Astrocyte (in vitro differentiated cells and primary cell): Measurements from ENCODE around the gene MEX3C. TPM values are rescaled to one million over a fixed set of nuclear protein-coding genes. Genes with fewer than 3 reads are reported as not detected.
A peak's percentile ranks its signal among the peaks of the same experiment; 100 is the strongest.

Experiments
- DNase-seq: peaks from one replicate; pipeline ENCODE4 v3.0.0-alpha.2; 2010; ENCODE audit warnings: low read depth
- FAIRE-seq: peaks from 2 replicates; lab custom pipeline; 2011; peaks lifted over from hg19 to GRCh38; lab: Jason Lieb, UNC
- H2AFZ ChIP-seq: 2 replicates; pipeline ENCODE4 v1.6.0; 2012; ENCODE audit warnings: low read depth, low read length, inconsistent platforms
- H3K27ac ChIP-seq: 2 replicates; pipeline ENCODE4 v1.5.1; 2011; ENCODE audit warnings: low read depth, low read length, inconsistent platforms
- H3K27me3 ChIP-seq: 2 replicates; pipeline ENCODE4 v1.6.0; 2011; ENCODE audit warnings: low read length, inconsistent platforms; ENCODE audit not compliant: insufficient read depth
- H3K36me3 ChIP-seq: 2 replicates; pipeline ENCODE4 v1.5.1; 2011; ENCODE audit warnings: low read length, inconsistent platforms; ENCODE audit not compliant: insufficient read depth
- H3K4me1 ChIP-seq: 2 replicates; pipeline ENCODE4 v1.5.1; 2011; ENCODE audit warnings: low read length, inconsistent platforms; ENCODE audit not compliant: insufficient read depth
- H3K4me2 ChIP-seq: 2 replicates; pipeline ENCODE4 v1.6.0; 2012; ENCODE audit warnings: low read length, inconsistent platforms
- H3K4me3 ChIP-seq: 2 replicates; pipeline ENCODE4 v1.5.1; 2011; ENCODE audit warnings: low read depth, mild to moderate bottlenecking, low read length, inconsistent platforms; ENCODE audit not compliant: insufficient read depth
- H3K79me2 ChIP-seq: 2 replicates; pipeline ENCODE4 v1.6.0; 2012; ENCODE audit warnings: mild to moderate bottlenecking, low read length, inconsistent platforms; ENCODE audit not compliant: insufficient read depth
- H3K9ac ChIP-seq: 2 replicates; pipeline ENCODE4 v1.6.0; 2012; ENCODE audit warnings: mild to moderate bottlenecking, low read length, inconsistent platforms
- H3K9me3 ChIP-seq: 2 replicates; pipeline ENCODE4 v1.5.1; 2012; ENCODE audit warnings: low read depth, mild to moderate bottlenecking, low read length, inconsistent platforms; ENCODE audit not compliant: insufficient read depth
- H4K20me1 ChIP-seq: 2 replicates; pipeline ENCODE4 v1.6.0; 2012; ENCODE audit warnings: low read length, inconsistent platforms; ENCODE audit not compliant: insufficient read depth
- H3K27ac Mint-ChIP-seq: one replicate; pipeline ENCODE4 v1.8.0; 2021; ENCODE audit warnings: mild to moderate bottlenecking, mixed read lengths; ENCODE audit not compliant: unreplicated experiment
- H3K27me3 Mint-ChIP-seq: one replicate; pipeline ENCODE4 v1.8.0; 2021; ENCODE audit warnings: low read depth, mixed read lengths; ENCODE audit not compliant: unreplicated experiment
- H3K36me3 Mint-ChIP-seq: one replicate; pipeline ENCODE4 v1.8.0; 2021; ENCODE audit warnings: low read depth, mixed read lengths; ENCODE audit not compliant: unreplicated experiment
- H3K4me1 Mint-ChIP-seq: one replicate; pipeline ENCODE4 v1.8.0; 2021; ENCODE audit warnings: low read depth, mixed read lengths; ENCODE audit not compliant: unreplicated experiment
- H3K4me3 Mint-ChIP-seq: one replicate; pipeline ENCODE4 v1.8.0; 2021; ENCODE audit warnings: mild to moderate bottlenecking, moderate library complexity, mixed read lengths; ENCODE audit not compliant: unreplicated experiment
- H3K9me3 Mint-ChIP-seq: one replicate; pipeline ENCODE4 v1.8.0; 2021; ENCODE audit warnings: mild to moderate bottlenecking, mixed read lengths; ENCODE audit not compliant: unreplicated experiment
- CTCF ChIP-seq: IDR thresholded peaks from 2 replicates; pipeline ENCODE4 v1.5.1; 2011; ENCODE audit warnings: low read depth, mild to moderate bottlenecking, inconsistent platforms, low read length, moderate library complexity; ENCODE audit not compliant: insufficient read depth
- EZH2 ChIP-seq: IDR thresholded peaks from 2 replicates; pipeline ENCODE4 v1.6.1; 2012; ENCODE audit warnings: mild to moderate bottlenecking, low read length, inconsistent platforms; ENCODE audit not compliant: insufficient read depth
- total RNA-seq: library from RNA; stranded (reverse); gene quantifications from 2 replicates; pipeline ENCODE4 v1.2.1, GENCODE V29; 2021

The MEX3C gene
- total RNA-seq, 1 donor from 2014 or later = 72.2 TPM

- no peak for FAIRE-seq
- Histone ChIP-seq H3K36me3 (no peaks in the 10 kb centered on the region), H3K4me3 (no peak overlapping the region), H4K20me1 (no peaks in the 10 kb centered on the region), H3K9ac (no peak overlapping the region), H2AFZ (no peak overlapping the region), H3K4me1 (peaks cover 4% of the 10 kb centered on the region), H3K27ac (no peak overlapping the region), H3K27me3 (no peaks in the 10 kb centered on the region), H3K4me2 (no peak overlapping the region), H3K79me2 (no peaks in the 10 kb centered on the region), H3K9me3 (no peaks in the 10 kb centered on the region)
- Mint-ChIP-seq H3K27me3 (no peaks in the 10 kb centered on the region), H3K4me1 (peaks cover 7% of the 10 kb centered on the region), H3K27ac (no peak overlapping the region), H3K4me3 (no peak overlapping the region), H3K9me3 (no peaks in the 10 kb centered on the region), H3K36me3 (peaks cover 7% of the 10 kb centered on the region)
- TF ChIP-seq CTCF (no peak), EZH2 (no peak)
- no peak for DNase-seq
Measured at GRCh38 chr18:51153659-51154371, 43.7 kb downstream of the MEX3C start.

DNA sequence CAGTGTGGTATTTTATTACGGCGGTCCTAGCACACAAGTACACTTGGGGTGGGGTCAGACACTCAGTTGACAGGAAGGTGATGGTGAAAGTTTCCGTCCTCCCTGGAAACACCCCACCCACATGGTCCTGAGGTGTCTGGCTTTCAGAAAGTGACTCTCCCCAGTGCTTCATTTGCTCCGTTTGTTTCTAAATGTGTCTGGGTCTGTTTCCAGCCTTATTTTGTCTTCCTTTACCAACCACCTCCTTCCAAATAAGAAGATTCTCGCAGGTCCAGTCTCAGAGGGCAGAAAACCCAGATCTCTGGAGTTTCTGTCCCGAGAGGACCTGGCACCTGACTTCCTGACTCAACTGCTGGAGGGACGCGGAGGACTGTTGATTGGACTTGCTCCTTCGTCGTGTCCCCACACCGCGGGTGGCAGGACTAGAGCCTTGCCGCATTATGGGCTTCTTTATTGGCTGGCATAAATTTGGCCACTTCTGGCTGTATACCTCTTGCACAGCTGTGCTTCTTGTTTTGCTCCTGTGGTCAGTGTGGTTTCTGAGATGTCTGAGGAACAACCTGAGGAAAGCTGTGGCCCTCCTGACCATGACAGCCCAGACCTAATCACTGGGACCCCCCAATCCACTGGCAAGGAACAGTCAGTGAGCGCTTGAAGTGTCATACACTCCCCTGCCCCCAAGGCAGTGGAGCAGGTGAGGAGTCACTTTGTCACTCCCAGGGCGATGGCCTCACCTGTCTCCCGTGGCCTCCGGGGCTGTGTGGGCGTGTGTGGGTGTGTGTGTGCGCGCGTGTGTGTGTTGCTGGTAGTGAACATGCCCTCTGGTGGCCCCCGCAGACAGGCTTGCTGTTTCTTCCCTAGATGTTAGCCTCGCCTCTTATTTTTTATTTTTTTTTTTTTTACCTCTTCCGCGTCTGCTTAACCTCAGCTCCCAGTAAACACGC, 45.6 kb downstream of the MEX3C start:
- Histone ChIP-seq H3K79me2 (no peaks in the 10 kb centered on the region), H3K4me1 (peaks cover 4% of the 10 kb centered on the region), H3K9ac (no peak overlapping the region), H3K4me3 (no peak overlapping the region), H3K27me3 (no peaks in the 10 kb centered on the region), H3K36me3 (no peaks in the 10 kb centered on the region), H3K9me3 (no peaks in the 10 kb centered on the region), H3K4me2 (no peak overlapping the region), H2AFZ (no peak overlapping the region), H4K20me1 (no peaks in the 10 kb centered on the region), H3K27ac (no peak overlapping the region)
- FAIRE-seq (no peak), DNase-seq (no peak)
- TF ChIP-seq EZH2 (no peak), CTCF (no peak)
- Mint-ChIP-seq H3K4me3 (no peak overlapping the region), H3K27ac (peak overlapping the region; percentile 47), H3K9me3 (no peaks in the 10 kb centered on the region), H3K36me3 (peaks cover 7% of the 10 kb centered on the region), H3K27me3 (no peaks in the 10 kb centered on the region), H3K4me1 (peaks cover 7% of the 10 kb centered on the region)

DNA sequence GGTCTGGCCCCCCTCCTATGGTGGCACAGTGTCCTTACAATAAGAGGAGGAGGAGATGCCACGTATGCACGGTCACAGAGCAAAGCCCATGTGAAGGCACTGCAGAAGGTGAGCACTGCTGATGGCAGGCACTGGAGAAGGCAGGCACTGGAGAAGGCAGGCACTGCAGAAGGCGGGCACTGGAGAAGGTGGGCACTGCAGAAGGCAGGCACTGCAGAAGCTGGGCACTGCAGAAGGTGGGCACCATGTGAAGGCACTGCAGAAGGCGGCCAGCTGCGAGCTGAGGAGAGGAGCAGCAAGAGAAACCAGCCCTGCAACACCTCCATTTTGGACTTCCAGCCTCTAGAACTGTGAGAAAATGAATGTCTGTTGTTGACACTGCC, 46.3 kb downstream of the MEX3C start:
- Histone ChIP-seq H3K79me2 (no peaks in the 10 kb centered on the region), H3K9ac (no peak overlapping the region), H3K36me3 (no peaks in the 10 kb centered on the region), H3K4me1 (peaks cover 4% of the 10 kb centered on the region), H3K9me3 (no peaks in the 10 kb centered on the region), H3K4me2 (no peak overlapping the region), H2AFZ (no peak overlapping the region), H4K20me1 (no peaks in the 10 kb centered on the region), H3K27me3 (no peaks in the 10 kb centered on the region), H3K27ac (no peak overlapping the region), H3K4me3 (no peak overlapping the region)
- Mint-ChIP-seq H3K36me3 (peaks cover 7% of the 10 kb centered on the region), H3K9me3 (no peaks in the 10 kb centered on the region), H3K4me1 (peaks cover 7% of the 10 kb centered on the region), H3K4me3 (no peak overlapping the region), H3K27ac (no peak overlapping the region), H3K27me3 (no peaks in the 10 kb centered on the region)
- TF ChIP-seq EZH2 (no peak), CTCF (no peak)
- no peak for FAIRE-seq
- no peak for DNase-seq
